KMS-11 (cell line): ENCODE measurements around the gene HOXC9.

ENCODE experiments used
- H2AFZ ChIP-seq: fragments of 200-600 bp; sonication (generic); 2 replicates; pipeline ENCODE4 v1.6.1; 2016; ENCODE audit warnings: antibody characterized with exemption, mixed run types, low read depth
- H3K27ac ChIP-seq: fragments of 200-600 bp; sonication (generic); 2 replicates; pipeline ENCODE4 v1.6.1; 2016; ENCODE audit warnings: mild to moderate bottlenecking, mixed run types
- H3K27me3 ChIP-seq: fragments of 200-600 bp; sonication (generic); 2 replicates; pipeline ENCODE4 v1.6.1; 2017; ENCODE audit warnings: mild to moderate bottlenecking, low read depth, mixed run types, moderate library complexity; ENCODE audit not compliant: insufficient read depth
- H3K36me3 ChIP-seq: fragments of 200-600 bp; sonication (generic); 2 replicates; pipeline ENCODE4 v1.6.1; 2017; ENCODE audit warnings: mild to moderate bottlenecking, mixed run types; ENCODE audit not compliant: insufficient read depth
- H3K4me1 ChIP-seq: fragments of 200-600 bp; sonication (generic); 2 replicates; pipeline ENCODE4 v1.6.1; 2016; ENCODE audit warnings: mild to moderate bottlenecking, low read depth, mixed run types; ENCODE audit not compliant: poor library complexity, severe bottlenecking
- H3K4me2 ChIP-seq: fragments of 200-600 bp; sonication (generic); 2 replicates; pipeline ENCODE4 v1.7.0; 2016; ENCODE audit warnings: mild to moderate bottlenecking, mixed run types
- H3K4me3 ChIP-seq: fragments of 200-600 bp; sonication (generic); IDR thresholded peaks from 2 replicates; pipeline ENCODE4 v1.6.1; 2017; ENCODE audit warnings: low read depth, low read length, mixed read lengths; ENCODE audit not compliant: insufficient read depth
- H3K79me2 ChIP-seq: fragments of 200-600 bp; sonication (generic); 2 replicates; pipeline ENCODE4 v1.6.1; 2016; ENCODE audit warnings: low read depth, mixed run types; ENCODE audit not compliant: insufficient read depth
- H3K9ac ChIP-seq: fragments of 200-600 bp; sonication (generic); 2 replicates; pipeline ENCODE4 v1.6.1; 2016; ENCODE audit warnings: mild to moderate bottlenecking, mixed run types
- H4K20me1 ChIP-seq: fragments of 200-600 bp; sonication (generic); 2 replicates; pipeline ENCODE4 v1.6.1; 2016; ENCODE audit warnings: mild to moderate bottlenecking, mixed run types; ENCODE audit not compliant: insufficient read depth
- CTCF ChIP-seq: fragments of 200-600 bp; sonication (generic); conservative IDR thresholded peaks from 2 replicates; pipeline ENCODE4 v1.6.1; 2017; ENCODE audit warnings: low read depth, mild to moderate bottlenecking, antibody characterized with exemption, low read length, moderate library complexity, mixed read lengths

Gene HOXC9

GRCh38 chr12:54042970-54043853 lies 43.3 kb downstream of the HOXC9 start:
- Histone ChIP-seq H3K4me3 (no peak overlapping the region), H3K4me2 (no peak overlapping the region), H2AFZ (no peak overlapping the region), H3K79me2 (no peaks in the 10 kb centered on the region), H3K36me3 (no peaks in the 10 kb centered on the region), H4K20me1 (no peaks in the 10 kb centered on the region), H3K4me1 (no peaks in the 10 kb centered on the region), H3K27me3 (peaks cover 98% of the 10 kb centered on the region), H3K27ac (no peak overlapping the region), H3K9ac (no peak overlapping the region)
- TF ChIP-seq CTCF = no peak

GRCh38 chr12:54044425-54045103 lies 44.6 kb downstream of the HOXC9 start:
- Histone ChIP-seq H3K4me3 (no peak overlapping the region), H3K79me2 (no peaks in the 10 kb centered on the region), H3K36me3 (no peaks in the 10 kb centered on the region), H3K27me3 (peaks cover 98% of the 10 kb centered on the region), H4K20me1 (no peaks in the 10 kb centered on the region), H3K9ac (no peak overlapping the region), H2AFZ (no peak overlapping the region), H3K4me1 (no peaks in the 10 kb centered on the region), H3K4me2 (no peak overlapping the region), H3K27ac (no peak overlapping the region)
- TF ChIP-seq CTCF = no peak

GRCh38 chr12:54045401-54045800 lies 45.4 kb downstream of the HOXC9 start:
- Histone ChIP-seq H4K20me1 (no peaks in the 10 kb centered on the region), H3K27me3 (peaks cover 98% of the 10 kb centered on the region)

GRCh38 chr12:54045868-54046521 lies 46.0 kb downstream of the HOXC9 start:
- TF ChIP-seq CTCF = no peak
- no peaks in the 10 kb centered on the region for H3K4me1 ChIP-seq
- no peak overlapping the region for H2AFZ ChIP-seq
- H3K27me3 ChIP-seq = peaks cover 98% of the 10 kb centered on the region
- H3K27ac ChIP-seq = no peak overlapping the region
- no peaks in the 10 kb centered on the region for H3K36me3 ChIP-seq
- no peak overlapping the region for H3K4me3 ChIP-seq
- H3K79me2 ChIP-seq = no peaks in the 10 kb centered on the region
- no peak overlapping the region for H3K4me2 ChIP-seq
- no peaks in the 10 kb centered on the region for H4K20me1 ChIP-seq
- H3K9ac ChIP-seq = no peak overlapping the region

More at GRCh38 chr12:54045401-54045800, 45.4 kb downstream of the HOXC9 start:
- H3K36me3 ChIP-seq = no peaks in the 10 kb centered on the region
- H3K9ac ChIP-seq = no peak overlapping the region
- no peaks in the 10 kb centered on the region for H3K4me1 ChIP-seq
- H3K27ac ChIP-seq = no peak overlapping the region
- no peak overlapping the region for H2AFZ ChIP-seq
- no peaks in the 10 kb centered on the region for H3K79me2 ChIP-seq
- TF ChIP-seq CTCF = no peak
- H3K4me2 ChIP-seq = no peak overlapping the region
- H3K4me3 ChIP-seq = no peak overlapping the region
